ENCODE measurements around the gene ZNF791. TPM values are rescaled to one million over a fixed set of nuclear protein-coding genes. Genes with fewer than 3 reads are reported as not detected.
A peak's percentile ranks its signal among the peaks of the same experiment; 100 is the strongest.

ZNF791 gene
- total RNA-seq, 1 experiment from 2014 or later, result 26.0 TPM

GRCh38 chr19:12675399-12675798, 64.7 kb downstream of the ZNF791 start:
- Histone ChIP-seq H3K9me3 (ENCODE audit: low read depth, low read length, poor library complexity, severe bottlenecking) (no peaks in the 10 kb centered on the region), H3K36me3 (ENCODE audit: insufficient read depth, low read length, poor library complexity, severe bottlenecking) (peaks cover 69% of the 10 kb centered on the region), H3K27ac (ENCODE audit: low read depth, low read length, poor library complexity, severe bottlenecking) (no peak overlapping the region), H3K27me3 (replicated peaks; ENCODE audit: insufficient read depth, low read depth, low read length, poor library complexity) (no peaks in the 10 kb centered on the region), H3K4me1 (ENCODE audit: insufficient read depth, low read length, poor library complexity, severe bottlenecking) (peaks cover 3% of the 10 kb centered on the region), H3K4me3 (ENCODE audit: low read depth, low read length, poor library complexity, severe bottlenecking) (no peak overlapping the region)
- BruUV-seq (replicated peaks), result no TSS peak
- POLR2A ChIA-PET (ENCODE audit: low non-redundant PET), result no interaction called here
- DNase-seq (ENCODE audit: low spot score), result no peak
- TF ChIP-seq EZH2 (IDR thresholded peaks at IDR 0.05; ENCODE audit: borderline replicate concordance, low read depth, low read length, poor library complexity, severe bottlenecking), result no peak
- no peak for TF ChIP-seq CTCF (conservative IDR thresholded peaks at IDR 0.05; ENCODE audit: low read depth, low read length)
- intact Hi-C loops (cut with micrococcal nuclease; ENCODE audit: unreplicated experiment), result loop anchor here (10.0 kb wide), 1 partner anchor 621 kb away; the partner anchor contains the start of gene ZNF878
- CTCF ChIA-PET, result no interaction called here

GRCh38 chr19:12675940-12676339, 65.2 kb downstream of the ZNF791 start:
- no TSS peak for BruUV-seq (replicated peaks)
- intact Hi-C loops (cut with micrococcal nuclease; ENCODE audit: unreplicated experiment), result loop anchor here (1.0 to 10.0 kb wide), 2 partner anchors 112 to 621 kb away; partner anchors contain the start of gene ZNF878
- POLR2A ChIA-PET (ENCODE audit: low non-redundant PET), result no interaction called here
- H3K9me3 ChIP-seq (ENCODE audit: low read depth, low read length, poor library complexity, severe bottlenecking), result no peaks in the 10 kb centered on the region
- no peaks in the 10 kb centered on the region for H3K27me3 ChIP-seq (replicated peaks; ENCODE audit: insufficient read depth, low read depth, low read length, poor library complexity)
- no peak overlapping the region for H3K4me3 ChIP-seq (ENCODE audit: low read depth, low read length, poor library complexity, severe bottlenecking)
- CTCF ChIA-PET, result no interaction called here
- H3K36me3 ChIP-seq (ENCODE audit: insufficient read depth, low read length, poor library complexity, severe bottlenecking), result peaks cover 69% of the 10 kb centered on the region
- no peak overlapping the region for H3K27ac ChIP-seq (ENCODE audit: low read depth, low read length, poor library complexity, severe bottlenecking)
- TF ChIP-seq CTCF (conservative IDR thresholded peaks at IDR 0.05; ENCODE audit: low read depth, low read length) (no peak), EZH2 (IDR thresholded peaks at IDR 0.05; ENCODE audit: borderline replicate concordance, low read depth, low read length, poor library complexity, severe bottlenecking) (no peak)
- no peaks in the 10 kb centered on the region for H3K4me1 ChIP-seq (ENCODE audit: insufficient read depth, low read length, poor library complexity, severe bottlenecking)
- no peak for DNase-seq (ENCODE audit: low spot score)

GRCh38 chr19:12676384-12676792, 65.7 kb downstream of the ZNF791 start:
- BruUV-seq (replicated peaks), result no TSS peak
- CTCF ChIA-PET, result interaction anchor here (0.6 kb wide), 2 partner anchors 170 to 172 kb away, joined by 3 read pairs; no protein-coding TSS in a partner anchor
- TF ChIP-seq EZH2 (IDR thresholded peaks at IDR 0.05; ENCODE audit: borderline replicate concordance, low read depth, low read length, poor library complexity, severe bottlenecking) (no peak), CTCF (conservative IDR thresholded peaks at IDR 0.05; ENCODE audit: low read depth, low read length) (peak; percentile 95)
- no peaks in the 10 kb centered on the region for H3K4me1 ChIP-seq (ENCODE audit: insufficient read depth, low read length, poor library complexity, severe bottlenecking)
- intact Hi-C loops (cut with micrococcal nuclease; ENCODE audit: unreplicated experiment), result loop anchor here (1.0 to 10.0 kb wide), 2 partner anchors 112 to 622 kb away; partner anchors contain the start of gene ZNF878
- H3K27me3 ChIP-seq (replicated peaks; ENCODE audit: insufficient read depth, low read depth, low read length, poor library complexity), result no peaks in the 10 kb centered on the region
- H3K27ac ChIP-seq (ENCODE audit: low read depth, low read length, poor library complexity, severe bottlenecking), result no peak overlapping the region
- H3K4me3 ChIP-seq (ENCODE audit: low read depth, low read length, poor library complexity, severe bottlenecking), result no peak overlapping the region
- H3K36me3 ChIP-seq (ENCODE audit: insufficient read depth, low read length, poor library complexity, severe bottlenecking), result peaks cover 69% of the 10 kb centered on the region
- POLR2A ChIA-PET (ENCODE audit: low non-redundant PET), result no interaction called here
- DNase-seq (ENCODE audit: low spot score), result peak; percentile 85
- no peaks in the 10 kb centered on the region for H3K9me3 ChIP-seq (ENCODE audit: low read depth, low read length, poor library complexity, severe bottlenecking)

All from A673 (cell line).